H9 (cell line): Measurements from ENCODE around the gene MUC2. TPM values are rescaled to one million over a fixed set of nuclear protein-coding genes. Genes with fewer than 3 reads are reported as not detected.

ENCODE experiments used
- DNase-seq: peaks from one replicate; pipeline ENCODE4 v3.0.0-alpha.2; 2017
- H2AFZ ChIP-seq: one replicate; pipeline ENCODE4 v1.6.1; 2013; ENCODE audit warnings: mild to moderate bottlenecking, low read length, control low read depth, moderate library complexity
- H2AK5ac ChIP-seq: 2 replicates; pipeline ENCODE4 v1.6.1; 2013; ENCODE audit warnings: low read length, control low read depth, mixed read lengths; ENCODE audit not compliant: insufficient read length
- H2BK120ac ChIP-seq: one replicate; pipeline ENCODE4 v1.6.1; 2013; ENCODE audit warnings: low read depth, mild to moderate bottlenecking, low read length, control low read depth, inconsistent platforms; ENCODE audit not compliant: poor library complexity, severe bottlenecking
- H2BK12ac ChIP-seq: 2 replicates; pipeline ENCODE4 v1.6.1; 2013; ENCODE audit warnings: low read length, control low read depth, mixed read lengths, low read depth; ENCODE audit not compliant: insufficient read length
- H2BK15ac ChIP-seq: 2 replicates; pipeline ENCODE4 v1.6.1; 2013; ENCODE audit warnings: low read depth, low read length, control low read depth
- H2BK20ac ChIP-seq: one replicate; pipeline ENCODE4 v1.6.1; 2013; ENCODE audit warnings: low read depth, mild to moderate bottlenecking, low read length, control low read depth, inconsistent platforms; ENCODE audit not compliant: poor library complexity, severe bottlenecking
- H2BK5ac ChIP-seq: 2 replicates; pipeline ENCODE4 v1.6.1; 2013; ENCODE audit warnings: low read length, control low read depth, mixed read lengths; ENCODE audit not compliant: insufficient read length
- H3K14ac ChIP-seq: 2 replicates; pipeline ENCODE4 v1.6.1; 2013; ENCODE audit warnings: low read length, control low read depth; ENCODE audit not compliant: insufficient read depth
- H3K18ac ChIP-seq: 2 replicates; pipeline ENCODE4 v1.6.1; 2013; ENCODE audit warnings: low read depth, mild to moderate bottlenecking, mixed read lengths, low read length, control low read depth; ENCODE audit not compliant: insufficient read length
- H3K23ac ChIP-seq: 2 replicates; pipeline ENCODE4 v1.6.1; 2013; ENCODE audit warnings: low read length, control low read depth, mixed read lengths, low read depth; ENCODE audit not compliant: insufficient read length
- H3K23me2 ChIP-seq: 2 replicates; pipeline ENCODE4 v1.6.1; 2013; ENCODE audit warnings: low read depth, mild to moderate bottlenecking, mixed read lengths, low read length, control low read depth; ENCODE audit not compliant: insufficient read length, poor library complexity, severe bottlenecking
- H3K27ac ChIP-seq: 2 replicates; pipeline ENCODE4 v1.5.1; 2013; ENCODE audit warnings: low read length, control low read depth, mixed read lengths, low read depth; ENCODE audit not compliant: insufficient read length
- H3K27me3 ChIP-seq: 2 replicates; pipeline ENCODE4 v1.6.1; 2013; ENCODE audit warnings: low read length, control low read depth, inconsistent platforms; ENCODE audit not compliant: insufficient read depth
- H3K4ac ChIP-seq: 2 replicates; pipeline ENCODE4 v1.6.1; 2013; ENCODE audit warnings: low read depth, mild to moderate bottlenecking, control low read depth, inconsistent platforms, low read length, moderate library complexity
- H3K4me1 ChIP-seq: 2 replicates; pipeline ENCODE4 v1.6.1; 2013; ENCODE audit warnings: low read length, control low read depth, inconsistent platforms; ENCODE audit not compliant: insufficient read depth
- H3K4me2 ChIP-seq: 2 replicates; pipeline ENCODE4 v1.6.1; 2013; ENCODE audit warnings: low read length, control low read depth, mixed read lengths; ENCODE audit not compliant: insufficient read length, insufficient read depth
- H3K56ac ChIP-seq: 2 replicates; pipeline ENCODE4 v1.6.1; 2013; ENCODE audit warnings: low read depth, mild to moderate bottlenecking, mixed read lengths, low read length, control low read depth; ENCODE audit not compliant: insufficient read length
- H3K79me1 ChIP-seq: 2 replicates; pipeline ENCODE4 v1.6.1; 2013; ENCODE audit warnings: low read depth, mild to moderate bottlenecking, moderate library complexity, low read length, control low read depth, inconsistent platforms; ENCODE audit not compliant: insufficient read depth, poor library complexity, severe bottlenecking
- H3K79me2 ChIP-seq: 2 replicates; pipeline ENCODE4 v1.6.1; 2013; ENCODE audit warnings: low read length, control low read depth, inconsistent platforms; ENCODE audit not compliant: insufficient read depth
- H3K9ac ChIP-seq: 2 replicates; pipeline ENCODE4 v1.6.1; 2013; ENCODE audit warnings: low read length, control low read depth, mixed read lengths; ENCODE audit not compliant: insufficient read length; ENCODE audit errors: extremely low read depth
- H3K9me3 ChIP-seq: one replicate; pipeline ENCODE4 v1.6.1; 2013; ENCODE audit warnings: low read depth, low read length, inconsistent platforms; ENCODE audit not compliant: control insufficient read depth
- H3T11ph ChIP-seq: one replicate; pipeline ENCODE4 v1.6.1; 2013; ENCODE audit warnings: mild to moderate bottlenecking, low read length, control low read depth, inconsistent platforms
- H4K20me1 ChIP-seq: one replicate; pipeline ENCODE4 v1.6.1; 2013; ENCODE audit not compliant: control insufficient read depth, insufficient read length, insufficient read depth
- H4K5ac ChIP-seq: 2 replicates; pipeline ENCODE4 v1.6.1; 2013; ENCODE audit warnings: low read depth, mild to moderate bottlenecking, mixed read lengths, low read length, control low read depth; ENCODE audit not compliant: insufficient read length
- H4K8ac ChIP-seq: replicated peaks from 2 replicates; pipeline ENCODE4 v1.6.1; 2013; ENCODE audit warnings: low read length, control low read depth, mixed read lengths, low read depth; ENCODE audit not compliant: insufficient read length
- H4K91ac ChIP-seq: 2 replicates; pipeline ENCODE4 v1.6.1; 2013; ENCODE audit warnings: low read depth, mild to moderate bottlenecking, moderate library complexity, mixed read lengths, low read length, control low read depth; ENCODE audit not compliant: insufficient read length
- H3K27ac Mint-ChIP-seq, 3 experiments: 2 replicates in 2 of 3; 3 replicates in 1 of 3; pipeline ENCODE4 v1.8.0; 2020 to 2021; ENCODE audit warnings: mixed read lengths in 3 of 3, mild to moderate bottlenecking in 1 of 3, moderate library complexity in 1 of 3
- H3K27me3 Mint-ChIP-seq: 2 replicates; pipeline ENCODE4 v1.8.0; 2021; ENCODE audit warnings: low read depth, mild to moderate bottlenecking, moderate library complexity, mixed read lengths
- H3K36me3 Mint-ChIP-seq, 3 experiments: 2 replicates in 2 of 3; 3 replicates in 1 of 3; pipeline ENCODE4 v1.8.0; 2020 to 2021; ENCODE audit warnings: low read depth in 3 of 3, mixed read lengths in 3 of 3; ENCODE audit not compliant: insufficient read depth in 1 of 3
- H3K4me1 Mint-ChIP-seq, 2 experiments: 2 replicates each; pipeline ENCODE4 v1.8.0; 2020; ENCODE audit warnings: mixed read lengths in 2 of 2
- H3K4me3 Mint-ChIP-seq, 2 experiments: 2 replicates in 1 of 2; 3 replicates in 1 of 2; pipeline ENCODE4 v1.8.0; 2020 to 2021; ENCODE audit warnings: mild to moderate bottlenecking in 2 of 2, mixed read lengths in 2 of 2, moderate library complexity in 1 of 2
- H3K9me3 Mint-ChIP-seq, 2 experiments: 2 replicates in 1 of 2; 3 replicates in 1 of 2; pipeline ENCODE4 v1.8.0; 2020; ENCODE audit warnings: mild to moderate bottlenecking in 2 of 2, mixed read lengths in 2 of 2, moderate library complexity in 1 of 2
- WGBS: extraction: QIAGEN DNeasy Blood & Tissue Kit; methylation state at CpG from one replicate; pipeline ENCODE4 v1.1.7; 2013; ENCODE audit warnings: missing lambda C conversion rate, low lambda C conversion rate, mixed read lengths; ENCODE audit not compliant: insufficient read length; ENCODE audit errors: extremely low coverage; 5-methylcytosine and 5-hydroxymethylcytosine counted together
- total RNA-seq: library from RNA; stranded (reverse); gene quantifications from 2 replicates; pipeline ENCODE4 v1.2.1, GENCODE V29; 2021
- TF ChIP-seq, protein P1 (sequence below): fragments of 200-600 bp; sonication (generic); conservative IDR thresholded peaks from 3 replicates; pipeline ENCODE4 v1.8.0; 2021; ENCODE audit warnings: antibody characterized with exemption, mild to moderate bottlenecking

The MUC2 gene
- total RNA-seq, 1 experiment from 2014 or later: not detected

DNA sequence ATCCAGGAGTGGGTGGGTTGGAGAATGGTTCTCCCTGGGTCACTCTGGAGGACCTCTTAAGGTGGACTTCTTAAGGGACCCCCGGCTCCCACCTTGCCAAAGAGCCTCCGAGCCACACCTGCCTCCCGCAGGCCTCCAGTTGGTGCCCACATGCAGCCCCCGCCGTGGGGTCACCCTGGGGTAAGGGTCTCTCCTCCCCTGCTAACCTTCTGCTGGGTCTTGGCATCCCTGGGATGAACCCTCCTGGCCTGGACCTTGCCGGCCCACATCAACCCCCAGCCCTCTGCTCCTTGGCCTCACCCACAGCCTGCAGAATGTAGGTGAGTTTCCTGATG is 25.6 kb upstream of the MUC2 start:
- Histone ChIP-seq H3K9ac (no peak overlapping the region), H3K14ac (no peak overlapping the region), H3K27me3 (no peaks in the 10 kb centered on the region), H4K91ac (no peak overlapping the region), H3K18ac (no peak overlapping the region), H4K8ac (no peak overlapping the region), H2BK120ac (no peak overlapping the region), H2BK12ac (no peak overlapping the region), H2BK15ac (no peak overlapping the region), H3K27ac (no peak overlapping the region), H3T11ph (no peak overlapping the region), H2BK20ac (no peak overlapping the region), H3K23ac (no peak overlapping the region), H3K56ac (no peak overlapping the region), H2AFZ (no peak overlapping the region), H3K9me3 (no peaks in the 10 kb centered on the region), H3K23me2 (no peaks in the 10 kb centered on the region), H3K4ac (no peak overlapping the region), H3K4me1 (no peaks in the 10 kb centered on the region), H3K79me2 (no peaks in the 10 kb centered on the region), H2AK5ac (no peak overlapping the region), H3K4me2 (no peak overlapping the region), H2BK5ac (no peak overlapping the region), H4K5ac (no peak overlapping the region), H4K20me1 (no peaks in the 10 kb centered on the region), H3K79me1 (no peaks in the 10 kb centered on the region)
- no peak overlapping the region for H3K27ac Mint-ChIP-seq
- no CpG with 5 or more reads among the region's 6 CpGs for WGBS
- TF ChIP-seq, protein P1, sequence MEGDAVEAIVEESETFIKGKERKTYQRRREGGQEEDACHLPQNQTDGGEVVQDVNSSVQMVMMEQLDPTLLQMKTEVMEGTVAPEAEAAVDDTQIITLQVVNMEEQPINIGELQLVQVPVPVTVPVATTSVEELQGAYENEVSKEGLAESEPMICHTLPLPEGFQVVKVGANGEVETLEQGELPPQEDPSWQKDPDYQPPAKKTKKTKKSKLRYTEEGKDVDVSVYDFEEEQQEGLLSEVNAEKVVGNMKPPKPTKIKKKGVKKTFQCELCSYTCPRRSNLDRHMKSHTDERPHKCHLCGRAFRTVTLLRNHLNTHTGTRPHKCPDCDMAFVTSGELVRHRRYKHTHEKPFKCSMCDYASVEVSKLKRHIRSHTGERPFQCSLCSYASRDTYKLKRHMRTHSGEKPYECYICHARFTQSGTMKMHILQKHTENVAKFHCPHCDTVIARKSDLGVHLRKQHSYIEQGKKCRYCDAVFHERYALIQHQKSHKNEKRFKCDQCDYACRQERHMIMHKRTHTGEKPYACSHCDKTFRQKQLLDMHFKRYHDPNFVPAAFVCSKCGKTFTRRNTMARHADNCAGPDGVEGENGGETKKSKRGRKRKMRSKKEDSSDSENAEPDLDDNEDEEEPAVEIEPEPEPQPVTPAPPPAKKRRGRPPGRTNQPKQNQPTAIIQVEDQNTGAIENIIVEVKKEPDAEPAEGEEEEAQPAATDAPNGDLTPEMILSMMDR: no peak
- H3K9me3 Mint-ChIP-seq: no peaks in the 10 kb centered on the region; a peak in 1 of 5 replicates
- no peak overlapping the region for H3K4me3 Mint-ChIP-seq
- no peak for DNase-seq
- H3K36me3 Mint-ChIP-seq: no peaks in the 10 kb centered on the region; a peak in 1 of 7 replicates
- peaks cover 16% of the 10 kb centered on the region for H3K27me3 Mint-ChIP-seq
- no peaks in the 10 kb centered on the region for H3K4me1 Mint-ChIP-seq
